Ishikawa (cell line): ENCODE results near the gene PRR12.

Experiments used
- CEBPB ChIP-seq: IDR thresholded peaks from 2 replicates; pipeline ENCODE4 v1.6.1; 2012
- CREB1 ChIP-seq: IDR thresholded peaks from 2 replicates; pipeline ENCODE4 v1.6.1; 2012; ENCODE audit warnings: low read depth
- EGR1 ChIP-seq: IDR thresholded peaks from 2 replicates; pipeline ENCODE4 v1.6.1; 2012
- EP300 ChIP-seq: IDR thresholded peaks from 2 replicates; pipeline ENCODE4 v1.6.1; 2012; ENCODE audit warnings: borderline replicate concordance
- FOXM1 ChIP-seq: IDR thresholded peaks from 2 replicates; pipeline ENCODE4 v1.6.1; 2012; ENCODE audit warnings: low read depth, borderline replicate concordance
- MAX ChIP-seq: IDR thresholded peaks from 2 replicates; pipeline ENCODE4 v1.6.1; 2012
- NFIC ChIP-seq: IDR thresholded peaks from 2 replicates; pipeline ENCODE4 v1.6.1; 2012
- RAD21 ChIP-seq: IDR thresholded peaks from 2 replicates; pipeline ENCODE4 v1.6.1; 2012; ENCODE audit warnings: low read depth
- REST ChIP-seq: IDR thresholded peaks from 2 replicates; pipeline ENCODE4 v1.6.1; 2012; ENCODE audit warnings: low read depth, mild to moderate bottlenecking
- TAF1 ChIP-seq: IDR thresholded peaks from 2 replicates; pipeline ENCODE4 v1.6.1; 2012; ENCODE audit warnings: low read depth, mild to moderate bottlenecking
- TCF12 ChIP-seq: IDR thresholded peaks from 2 replicates; pipeline ENCODE4 v1.6.1; 2012; ENCODE audit warnings: low read depth
- TEAD4 ChIP-seq: IDR thresholded peaks from 2 replicates; pipeline ENCODE4 v1.6.1; 2012
- USF1 ChIP-seq: IDR thresholded peaks from 2 replicates; pipeline ENCODE4 v1.6.1; 2012
- YY1 ChIP-seq: IDR thresholded peaks from 2 replicates; pipeline ENCODE4 v1.6.1; 2012; ENCODE audit warnings: low read depth
- ZBTB7A ChIP-seq: IDR thresholded peaks from 2 replicates; pipeline ENCODE4 v1.6.1; 2012; ENCODE audit warnings: low read depth

PRR12 gene

GRCh38 chr19:49597703-49597974, 6.7 kb downstream of the PRR12 start:
- TF ChIP-seq TAF1 = no peak
- no peak for TF ChIP-seq EP300
- no peak for TF ChIP-seq EGR1
- TF ChIP-seq YY1 = no peak
- TF ChIP-seq TEAD4 = no peak
- no peak for TF ChIP-seq MAX
- TF ChIP-seq ZBTB7A = no peak
- no peak for TF ChIP-seq CREB1
- TF ChIP-seq USF1 = no peak
- no peak for TF ChIP-seq TCF12
- TF ChIP-seq RAD21 = no peak
- no peak for TF ChIP-seq FOXM1
- no peak for TF ChIP-seq REST
- no peak for TF ChIP-seq NFIC

GRCh38 chr19:49599378-49600295, 8.7 kb downstream of the PRR12 start:
- no peak for TF ChIP-seq ZBTB7A
- TF ChIP-seq TAF1 = no peak
- TF ChIP-seq NFIC = no peak
- TF ChIP-seq USF1 = no peak
- no peak for TF ChIP-seq EGR1
- no peak for TF ChIP-seq CEBPB
- no peak for TF ChIP-seq CREB1
- TF ChIP-seq TEAD4 = no peak
- no peak for TF ChIP-seq FOXM1
- no peak for TF ChIP-seq YY1
- no peak for TF ChIP-seq EP300
- no peak for TF ChIP-seq MAX
- TF ChIP-seq REST = no peak
- no peak for TF ChIP-seq RAD21
- TF ChIP-seq TCF12 = no peak

- TF ChIP-seq EP300 (no peak), ZBTB7A (no peak), TEAD4 (no peak), YY1 (no peak), EGR1 (no peak), TCF12 (no peak), REST (no peak), TAF1 (no peak), CEBPB (no peak), FOXM1 (no peak), USF1 (no peak), NFIC (no peak), RAD21 (no peak)
These were observed 10.6 kb downstream of the PRR12 start for GRCh38 chr19:49601482-49602038.
